ENCODE data around the gene CRYBG3.
"Not testable (repeated sequence)": the region's sequence is repeated elsewhere in the genome, so short reads cannot be mapped to it uniquely, and the experiment has no call there.

Gene CRYBG3

DNA sequence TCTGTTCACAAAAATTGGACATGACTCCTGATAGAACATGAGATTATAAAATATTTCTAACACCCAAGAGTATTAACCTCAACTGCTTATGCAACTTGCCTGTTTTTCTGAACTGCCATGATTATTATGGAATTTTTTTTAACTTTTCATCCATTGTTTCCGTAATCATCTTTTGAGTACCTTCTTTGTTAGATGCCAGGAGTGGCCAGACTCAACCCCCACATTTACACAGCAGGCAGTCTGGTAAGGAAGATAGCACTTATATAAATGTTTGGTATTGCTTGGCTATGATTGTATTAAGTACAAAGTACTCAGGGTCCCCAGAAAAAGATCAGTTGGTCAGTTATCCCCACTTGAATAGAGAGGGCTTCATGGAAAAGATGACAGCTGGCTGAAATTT lies 74.3 kb downstream of the CRYBG3 start:
- no peak for DNase-seq (ENCODE audit: low read depth in 2 of 2)

DNA sequence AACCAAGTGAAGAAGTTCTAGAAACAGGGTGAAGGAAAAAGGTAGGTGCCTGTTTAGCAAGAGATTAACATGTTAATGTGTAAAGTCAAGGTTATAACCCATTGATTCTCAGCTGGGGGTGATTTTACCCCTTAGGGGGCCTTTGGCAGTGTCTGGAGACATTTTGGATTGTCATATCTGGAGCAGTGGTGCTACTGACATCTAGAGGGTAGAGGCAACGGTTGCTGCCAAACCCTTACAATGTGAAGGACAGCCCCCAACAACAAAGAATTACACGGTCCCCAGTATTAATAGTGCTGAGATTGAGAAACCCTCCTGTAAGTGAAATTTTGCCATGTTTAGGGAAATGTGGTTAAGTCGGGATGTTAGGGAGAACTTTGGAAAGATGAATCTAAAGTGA lies 74.7 kb downstream of the CRYBG3 start:
- no peak for DNase-seq (ENCODE audit: low read depth in 2 of 2)

DNA sequence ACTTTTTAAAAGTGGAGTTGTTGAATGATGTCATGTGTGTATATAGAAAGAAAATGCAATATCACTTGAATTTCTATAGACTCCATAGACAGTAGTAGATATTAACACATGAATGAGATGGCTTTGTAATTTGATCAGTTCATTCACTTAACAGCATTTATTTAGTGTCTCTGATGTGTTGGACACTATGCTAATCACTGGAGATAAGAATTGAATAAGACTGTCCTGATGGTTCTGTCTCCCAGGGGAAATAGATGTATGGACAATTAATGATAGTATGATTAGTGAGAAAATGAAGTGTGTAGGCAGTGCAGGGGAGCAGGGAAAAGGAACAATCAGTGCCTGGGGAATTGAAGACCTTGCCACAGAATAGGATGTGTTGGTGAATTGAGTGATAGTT lies 77.5 kb downstream of the CRYBG3 start:
- no peak for DNase-seq (ENCODE audit: low read depth in 2 of 2)

DNA sequence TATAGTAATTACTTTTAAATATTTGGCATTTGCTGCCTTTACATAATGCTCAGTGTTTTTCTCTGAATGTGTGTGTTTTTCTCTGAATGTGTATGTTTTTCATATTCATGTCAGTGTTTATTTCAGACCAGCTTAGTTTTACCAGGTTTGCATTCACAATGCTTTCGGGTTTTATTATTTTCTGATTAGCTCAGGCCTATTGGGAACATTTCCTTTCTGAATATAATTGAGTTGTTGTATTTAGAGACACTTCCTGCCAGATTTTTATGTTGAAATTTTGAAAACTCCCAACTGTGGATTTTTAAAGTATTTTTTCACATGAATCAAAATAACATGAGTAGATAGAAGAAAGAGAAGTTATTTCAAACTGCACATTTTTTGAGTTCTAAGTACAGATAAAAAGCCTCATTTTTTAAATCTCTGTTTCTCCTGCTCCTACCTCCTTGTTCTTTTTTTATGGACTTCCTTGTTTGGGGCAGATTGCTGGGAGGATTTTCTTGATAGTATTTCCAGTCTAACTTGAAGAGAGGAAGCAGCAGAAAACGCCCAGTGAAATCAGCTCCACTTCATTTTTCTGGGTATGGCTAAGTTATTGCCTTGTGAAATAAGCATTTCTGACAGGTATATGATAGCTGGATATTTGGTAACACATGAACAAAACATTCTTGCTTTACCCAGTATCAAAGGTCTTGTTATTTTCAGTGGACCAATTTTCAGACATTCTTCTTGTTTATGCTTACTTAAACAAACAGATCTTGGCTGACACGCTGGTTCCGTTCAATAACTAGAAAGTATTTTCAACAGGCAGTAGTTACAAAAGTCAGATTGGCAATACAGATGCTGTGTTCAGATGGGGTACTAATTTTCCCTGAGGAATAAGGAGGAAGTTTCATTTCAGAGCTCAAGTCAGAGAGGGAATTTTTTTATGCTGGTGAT lies 79.8 kb downstream of the CRYBG3 start:
- DNase-seq (ENCODE audit: low read depth in 2 of 2), result no peak

DNA sequence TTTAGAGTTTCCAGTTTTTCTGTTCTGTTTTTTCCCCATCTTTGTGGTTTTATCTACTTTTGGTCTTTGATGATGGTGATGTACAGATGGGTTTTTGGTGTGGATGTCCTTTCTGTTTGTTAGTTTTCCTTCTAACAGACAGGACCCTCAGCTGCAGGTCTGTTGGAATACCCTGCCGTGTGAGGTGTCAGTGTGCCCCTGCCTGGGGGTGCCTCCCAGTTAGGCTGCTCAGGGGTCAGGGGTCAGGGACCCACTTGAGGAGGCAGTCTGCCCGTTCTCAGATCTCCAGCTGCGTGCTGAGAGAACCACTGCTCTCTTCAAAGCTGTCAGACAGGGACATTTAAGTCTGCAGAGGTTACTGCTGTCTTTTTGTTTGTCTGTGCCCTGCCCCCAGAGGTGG lies 88.0 kb downstream of the CRYBG3 start:
- not testable (repeated sequence) for DNase-seq (ENCODE audit: low read depth in 2 of 2)

DNA sequence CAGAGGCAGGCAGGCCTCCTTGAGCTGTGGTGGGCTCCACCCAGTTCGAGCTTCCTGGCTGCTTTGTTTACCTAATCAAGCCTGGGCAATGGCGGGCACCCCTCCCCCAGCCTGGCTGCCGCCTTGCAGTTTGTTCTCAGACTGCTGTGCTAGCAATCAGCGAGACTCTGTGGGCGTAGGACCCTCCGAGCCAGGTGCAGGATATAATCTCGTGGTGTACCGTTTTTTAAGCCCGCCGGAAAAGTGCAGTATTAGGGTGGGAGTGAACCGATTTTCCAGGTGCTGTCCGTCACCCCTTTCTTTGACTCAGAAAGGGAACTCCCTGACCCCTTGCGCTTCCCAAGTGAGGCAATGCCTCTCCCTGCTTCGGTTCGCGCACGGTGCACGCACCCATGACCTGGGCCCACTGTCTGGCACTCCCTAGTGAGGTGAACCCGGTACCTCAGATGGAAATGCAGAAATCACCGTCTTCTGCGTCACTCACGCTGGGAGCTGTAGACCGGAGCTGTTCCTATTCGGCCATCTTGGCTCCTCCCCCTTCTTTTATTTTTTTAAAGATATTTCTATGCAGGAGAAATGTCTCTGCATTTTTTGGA lies 88.5 kb downstream of the CRYBG3 start:
- DNase-seq (ENCODE audit: low read depth in 2 of 2), result not testable (repeated sequence)

DNA sequence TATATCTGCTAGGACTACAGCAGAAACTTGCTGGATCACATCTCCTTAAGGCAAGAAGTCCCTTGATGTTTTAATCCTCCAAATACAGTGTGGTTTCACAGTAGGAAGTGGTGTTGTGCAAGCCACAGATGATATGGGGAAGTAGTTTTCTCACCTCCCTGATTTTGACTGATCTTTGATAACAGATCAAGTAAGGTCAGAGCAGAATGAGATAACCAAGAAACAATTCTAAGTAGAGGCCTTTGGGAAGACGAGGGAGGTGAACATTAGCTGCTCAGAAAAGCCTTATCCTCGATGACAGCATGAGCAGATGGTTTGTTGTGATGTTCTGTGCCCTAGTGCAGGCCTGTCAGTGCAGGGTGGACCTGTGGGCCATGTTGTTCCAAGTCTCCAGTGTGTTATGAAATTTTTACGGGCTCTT lies 89.1 kb downstream of the CRYBG3 start:
- DNase-seq (ENCODE audit: low read depth in 2 of 2), result no peak

DNA sequence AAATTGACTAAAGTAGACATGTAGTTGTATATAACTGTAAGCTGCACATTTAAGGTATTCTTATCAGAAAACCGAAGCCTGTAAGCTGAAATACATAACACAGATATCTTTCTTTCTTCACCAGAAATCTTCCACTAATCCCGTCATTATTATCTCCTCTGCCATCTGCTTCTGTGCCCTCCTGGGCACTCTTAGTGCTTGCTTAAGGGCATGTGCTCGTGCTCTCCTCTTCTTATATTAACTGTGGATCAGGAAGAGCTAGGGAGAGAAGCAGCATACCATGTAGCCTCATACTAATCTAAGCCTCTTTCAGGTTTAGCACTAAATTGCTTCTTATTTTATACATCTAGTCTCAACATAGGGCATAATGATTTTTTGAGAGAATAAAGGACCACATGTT lies 89.6 kb downstream of the CRYBG3 start:
- no peak for DNase-seq (ENCODE audit: low read depth in 2 of 2)

DNA sequence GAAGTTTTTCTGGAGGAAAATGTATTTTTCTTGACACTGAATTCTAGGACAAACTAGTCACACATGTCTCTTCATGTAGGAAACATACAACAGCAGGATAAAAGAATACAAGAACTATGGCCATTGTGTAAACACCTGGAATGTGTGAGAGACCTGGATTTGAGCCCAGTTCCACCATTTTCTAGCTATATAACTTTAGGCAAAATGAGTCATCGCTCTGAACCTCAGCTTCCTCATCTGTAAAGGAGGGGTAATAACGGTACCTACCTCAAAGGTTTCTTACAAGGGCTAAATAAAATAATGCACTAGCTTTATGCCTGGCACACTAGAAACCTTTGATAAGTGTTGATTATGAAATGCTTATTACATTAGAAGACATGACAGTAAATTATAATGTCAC lies 92.6 kb downstream of the CRYBG3 start:
- no peak for DNase-seq (ENCODE audit: low read depth in 2 of 2)

DNA sequence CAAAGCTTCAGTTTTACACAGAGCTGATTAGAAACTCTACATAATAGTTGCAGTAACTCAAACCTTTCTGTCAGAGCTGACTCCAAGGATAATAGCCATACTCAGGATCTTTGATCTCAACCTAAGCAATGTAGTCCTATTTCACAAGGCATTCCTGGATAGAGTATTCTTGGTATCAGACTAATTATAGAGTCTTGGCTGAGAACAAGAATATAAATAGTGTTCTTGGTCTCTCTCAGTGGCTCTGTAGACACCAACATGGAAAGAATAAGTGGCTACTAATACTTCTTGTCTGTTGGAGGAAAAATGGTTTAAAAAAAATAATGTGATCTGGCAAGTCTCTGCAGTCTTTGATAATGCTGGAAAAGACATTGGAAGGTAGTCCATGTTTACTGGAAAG lies 94.8 kb downstream of the CRYBG3 start:
- no peak for DNase-seq (ENCODE audit: low read depth in 2 of 2)

DNA sequence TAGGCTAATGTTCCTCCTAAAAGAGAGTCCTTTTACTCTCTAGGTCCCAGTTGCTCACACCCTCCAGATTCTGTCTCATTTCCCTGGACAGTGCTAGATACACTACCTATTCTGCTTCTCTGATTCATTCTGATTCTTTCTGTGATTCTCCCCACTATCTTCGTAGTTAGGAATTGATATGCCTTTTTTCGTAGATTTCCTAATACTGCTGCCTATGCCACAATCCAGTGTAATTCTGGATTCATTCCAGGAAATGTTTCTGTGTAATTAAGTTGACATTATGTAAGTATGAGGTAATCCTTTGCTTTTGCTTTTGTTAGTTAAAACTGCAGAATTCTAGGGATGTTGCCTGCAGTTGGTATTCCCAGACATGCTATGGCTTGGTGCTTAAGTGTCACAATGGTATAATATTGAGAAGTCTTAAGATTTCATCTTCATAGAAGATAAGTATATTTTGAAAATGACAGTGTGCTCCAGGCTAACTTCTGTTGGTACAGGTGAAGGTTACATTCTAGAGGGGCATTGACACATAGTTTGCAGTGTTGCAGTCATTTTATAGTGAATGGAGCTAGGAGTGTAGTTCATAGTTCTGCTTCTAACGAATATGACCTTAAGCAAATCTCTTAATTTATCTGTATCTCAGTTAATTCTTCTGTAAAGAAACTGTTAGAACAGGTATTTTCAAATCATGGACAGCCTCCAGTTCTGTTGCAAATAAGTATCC lies 96.2 kb downstream of the CRYBG3 start:
- DNase-seq (ENCODE audit: low read depth in 2 of 2), result no peak

DNA sequence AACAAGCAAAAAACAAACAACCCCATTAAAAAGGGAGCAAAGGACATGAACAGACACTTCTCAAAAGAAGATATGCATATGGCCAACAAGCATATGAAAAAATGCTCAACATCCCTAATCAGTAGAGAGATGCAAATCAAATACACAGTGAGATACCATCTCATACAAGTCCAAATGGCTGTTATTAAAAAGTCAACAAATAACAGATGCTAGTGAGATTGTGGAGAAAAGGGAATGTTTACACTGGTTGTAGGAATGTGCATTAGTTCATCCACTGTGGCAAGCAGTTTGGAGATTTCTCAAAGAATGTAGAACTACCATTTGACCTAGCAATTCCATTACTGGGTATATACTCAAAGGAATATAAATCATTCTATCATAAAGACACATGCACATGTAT lies 105.9 kb downstream of the CRYBG3 start:
- no peak for DNase-seq (ENCODE audit: low read depth in 2 of 2)

DNA sequence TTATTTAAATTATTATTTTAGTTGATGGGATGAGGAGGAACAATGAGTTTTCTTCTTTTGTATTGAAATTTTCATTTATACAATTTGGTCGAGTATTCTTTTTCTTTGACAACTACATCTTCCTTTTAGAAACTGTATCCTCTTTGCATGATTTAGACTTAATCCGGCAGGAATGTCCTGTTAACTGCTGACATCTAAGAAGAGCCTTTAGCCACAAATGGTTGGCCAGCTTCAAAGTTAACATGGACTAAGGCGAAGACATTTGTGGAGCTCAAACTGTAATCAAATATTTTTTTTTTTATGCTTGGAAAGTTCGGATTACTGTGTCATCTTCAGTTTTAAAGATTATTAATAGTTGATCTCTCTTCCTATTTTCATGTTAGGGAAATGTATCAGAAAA lies 107.2 kb downstream of the CRYBG3 start:
- no peak for DNase-seq (ENCODE audit: low read depth in 2 of 2)

DNA sequence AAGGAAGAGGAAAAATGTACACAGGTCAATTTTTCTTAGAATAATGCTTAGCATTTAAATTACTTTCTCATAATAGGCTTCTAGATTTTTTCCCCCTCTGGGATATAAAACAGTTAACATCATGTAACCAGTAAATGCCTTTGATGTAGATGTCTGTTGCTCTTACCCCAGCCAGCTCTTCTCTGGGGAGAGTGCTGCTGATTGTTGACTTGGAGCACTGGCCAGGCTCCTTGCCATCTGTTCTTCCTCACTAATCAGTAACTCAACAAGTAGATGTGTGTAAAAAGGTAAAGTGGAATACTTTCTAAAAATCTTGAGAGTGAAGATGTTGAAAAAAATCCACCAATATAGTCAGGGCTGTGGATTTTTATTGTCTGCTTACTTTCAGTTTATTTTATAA lies 108.2 kb downstream of the CRYBG3 start:
- DNase-seq (ENCODE audit: low read depth in 2 of 2), result no peak

DNA sequence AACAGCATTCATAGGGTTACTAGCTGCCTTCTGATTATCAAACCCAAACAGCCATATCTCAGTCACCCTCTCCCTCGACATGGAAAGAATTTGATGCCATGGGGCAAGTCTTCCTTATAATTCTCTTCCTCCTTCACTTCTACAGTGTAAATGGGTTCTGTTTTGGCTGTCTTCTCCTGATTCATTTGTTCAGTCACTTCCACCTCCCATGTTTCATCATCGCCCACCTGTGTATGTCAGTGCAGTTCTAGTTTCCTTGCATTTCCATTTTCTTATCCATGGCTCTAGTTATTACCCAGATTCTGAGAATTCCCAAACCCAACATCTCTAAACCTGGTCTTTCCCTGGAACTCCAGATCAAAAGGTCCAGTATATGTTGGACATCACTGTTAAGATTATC lies 109.4 kb downstream of the CRYBG3 start:
- no peak for DNase-seq (ENCODE audit: low read depth in 2 of 2)

DNA sequence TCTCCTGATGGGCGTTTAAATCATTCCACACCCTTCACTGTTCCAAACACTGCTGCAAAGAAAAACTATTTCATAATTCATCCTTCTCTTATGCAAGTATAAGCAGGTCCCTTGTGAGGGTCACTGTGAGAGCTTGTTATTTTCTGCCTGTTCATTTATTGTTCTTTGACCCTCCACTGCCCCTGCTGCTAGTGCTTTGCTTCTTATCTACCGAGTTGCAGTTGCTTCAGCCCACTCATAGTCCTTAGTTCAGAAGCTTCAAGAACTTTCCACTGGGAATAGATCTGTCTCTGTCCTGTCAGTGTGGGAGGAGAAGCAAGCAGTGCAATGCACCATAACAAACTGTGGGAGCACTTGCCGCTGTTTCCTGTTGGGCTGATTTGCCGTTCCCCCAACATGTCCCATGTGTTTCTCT lies 110.6 kb downstream of the CRYBG3 start:
- no peak for DNase-seq (ENCODE audit: low read depth in 2 of 2)

DNA sequence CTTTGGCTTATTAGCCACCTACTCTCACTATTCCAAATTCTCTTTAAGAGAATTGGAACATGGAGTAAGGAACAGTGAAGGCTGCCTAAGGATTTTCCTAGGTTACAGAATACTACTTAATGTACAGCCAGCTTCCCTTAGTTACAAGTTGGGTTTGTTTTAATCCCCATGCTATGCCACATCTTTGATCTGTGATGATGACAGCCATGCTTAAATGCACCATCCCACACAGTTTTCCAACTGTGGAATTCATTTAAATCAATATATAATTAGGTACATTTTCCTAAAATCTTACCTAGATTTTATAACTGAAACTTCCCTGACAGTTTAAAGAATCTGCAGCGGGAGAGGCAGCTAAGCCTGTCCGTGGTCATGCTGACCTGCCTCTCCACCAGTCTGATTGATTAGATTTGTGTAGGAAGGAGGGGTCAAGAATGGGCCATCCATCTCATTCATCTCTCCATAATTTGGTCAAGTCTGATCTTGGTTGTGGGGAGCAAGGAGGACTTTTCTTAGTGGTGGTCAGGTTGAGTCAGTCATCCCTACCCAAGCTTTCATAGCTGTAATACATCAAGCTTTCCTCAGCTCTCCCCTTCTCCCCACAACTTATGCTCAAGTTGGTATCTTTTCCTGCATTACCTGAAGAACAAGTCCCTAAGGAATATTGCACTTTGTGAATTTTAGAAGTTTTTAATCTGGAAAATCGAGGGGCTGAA lies 113.3 kb downstream of the CRYBG3 start:
- DNase-seq (ENCODE audit: low read depth in 2 of 2), result no peak

DNA sequence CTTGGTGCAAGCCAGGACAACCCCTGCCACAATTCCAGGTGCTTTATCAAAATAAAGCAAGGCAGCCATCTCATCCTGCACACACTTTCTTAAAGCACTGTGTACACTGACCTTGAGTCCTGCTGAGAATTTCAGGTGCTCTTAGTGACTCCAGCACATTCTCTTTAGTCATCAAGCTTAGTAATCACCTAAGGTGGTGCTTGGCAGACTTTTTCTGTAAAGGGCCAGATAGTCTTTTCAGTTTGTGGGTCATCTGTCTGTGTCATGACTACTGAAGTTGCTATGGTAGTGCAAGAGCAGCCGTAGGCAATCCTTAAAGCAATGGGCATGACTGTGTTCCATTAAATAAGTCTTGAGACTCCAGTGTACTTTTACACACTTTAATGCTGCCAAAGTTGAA lies 114.0 kb downstream of the CRYBG3 start:
- DNase-seq (ENCODE audit: low read depth in 2 of 2), result no peak

DNA sequence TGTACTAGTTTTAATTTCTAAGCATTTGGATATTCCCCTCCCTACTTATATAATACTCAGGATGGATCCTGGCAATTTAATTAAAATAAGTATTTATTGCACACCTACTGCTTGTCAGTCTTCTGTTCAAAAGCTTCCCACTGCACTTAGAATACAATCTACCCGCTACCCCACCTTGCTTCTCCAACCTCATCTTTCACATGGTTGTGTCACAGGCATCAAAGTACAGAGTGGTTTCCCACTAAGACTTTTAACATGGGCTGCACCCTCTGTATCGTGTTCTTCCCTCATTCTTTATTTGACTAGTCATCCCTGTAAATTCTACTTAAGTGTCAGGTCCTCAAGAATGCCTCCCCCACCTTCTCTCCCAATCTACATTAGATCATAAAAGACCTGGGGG lies 115.4 kb downstream of the CRYBG3 start:
- DNase-seq (ENCODE audit: low read depth in 2 of 2), result no peak

DNA sequence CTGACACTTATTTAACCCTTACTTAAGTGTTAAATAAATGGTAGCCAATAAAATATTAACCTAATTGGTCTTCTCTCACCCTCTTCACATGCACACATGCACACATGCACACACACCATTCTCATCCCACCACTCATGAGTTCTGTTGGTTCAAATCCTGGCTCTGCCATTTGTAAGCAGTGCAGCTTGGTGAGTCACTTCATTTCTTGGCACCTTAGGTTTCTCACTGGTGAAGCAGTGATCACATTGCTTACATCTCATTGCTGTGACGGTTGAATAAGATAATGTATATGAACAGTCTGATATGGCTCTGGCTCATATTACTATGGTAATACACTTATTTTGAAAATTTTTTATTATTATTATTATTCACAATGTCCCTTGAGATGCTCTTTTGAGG lies 116.6 kb downstream of the CRYBG3 start:
- no peak for DNase-seq (ENCODE audit: low read depth in 2 of 2)

DNA sequence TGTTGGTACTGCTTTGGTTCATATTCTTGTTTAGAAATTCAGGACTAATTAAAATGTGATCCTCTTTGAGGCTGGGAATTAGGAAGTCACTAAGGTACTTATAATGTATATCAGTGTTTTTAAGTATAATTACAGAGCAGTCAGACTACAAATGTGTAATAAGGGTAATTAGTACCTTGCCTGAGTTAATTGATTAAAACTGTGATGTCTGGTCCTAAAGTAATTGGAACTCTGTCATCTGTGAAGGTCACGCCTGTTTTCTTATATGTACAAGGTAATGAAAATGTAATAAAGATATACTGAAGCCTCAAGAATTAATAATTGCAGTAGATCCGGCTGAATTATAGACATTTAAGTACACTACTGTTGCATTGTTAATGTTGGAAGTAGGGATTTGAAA lies 117.6 kb downstream of the CRYBG3 start:
- no peak for DNase-seq (ENCODE audit: low read depth in 2 of 2)

DNA sequence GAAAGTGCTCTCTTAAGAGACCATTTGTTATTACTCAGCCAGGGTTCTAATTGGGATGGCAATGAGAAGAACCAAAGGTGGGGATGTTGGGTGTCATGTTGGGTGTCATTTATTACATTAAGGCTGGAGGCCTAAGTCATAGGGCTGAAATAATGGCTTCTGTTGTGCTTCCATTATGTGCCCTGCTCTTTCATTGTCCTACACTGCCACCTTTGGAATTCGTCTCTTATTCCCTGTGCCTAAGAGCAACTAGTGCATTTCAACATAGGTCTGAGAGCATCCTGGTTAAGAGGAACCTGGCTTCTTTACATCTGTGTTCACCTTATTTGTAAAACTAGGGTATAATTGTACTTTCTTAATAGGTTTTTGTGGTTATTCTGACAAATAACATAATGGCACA lies 118.2 kb downstream of the CRYBG3 start:
- no peak for DNase-seq (ENCODE audit: low read depth in 2 of 2)

All from stimulated activated CD4-positive, alpha-beta T cell treated with anti-CD3 and anti-CD28 coated beads, Interleukin-1b, Interleukin-23, amount 100 ng/mL, for 4 hours (primary cell).